RWPE1 (cell line): ENCODE results near the gene KIN.
A peak's percentile ranks its signal among the peaks of the same experiment; 100 is the strongest.

ENCODE experiments used
- CTCF ChIA-PET: fragments of 350-600 bp; sonication (Branson Sonifier 250); formaldehyde crosslinking; extraction: SDS; loops from one replicate; lab custom pipeline; 2021; lab: Yijun Ruan, JAX
- POLR2A ChIA-PET: fragments of 400-600 bp; formaldehyde crosslinking; extraction: SDS; loops from one replicate; lab custom pipeline; 2020; ENCODE audit warnings: antibody characterized with exemption; ENCODE audit not compliant: low non-redundant PET; lab: Yijun Ruan, JAX
- DNase-seq: peaks from one replicate; pipeline ENCODE4 v3.0.0; 2012; ENCODE audit warnings: low spot score
- H3K27ac ChIP-seq: fragments of 450-650 bp; 2 replicates; pipeline ENCODE4 v1.5.1; 2017
- TF ChIP-seq, protein P1 (sequence below): fragments of 450-650 bp; conservative IDR thresholded peaks from 2 replicates; pipeline ENCODE4 v1.5.1; 2017; ENCODE audit warnings: low read depth, mild to moderate bottlenecking

The KIN gene

DNA sequence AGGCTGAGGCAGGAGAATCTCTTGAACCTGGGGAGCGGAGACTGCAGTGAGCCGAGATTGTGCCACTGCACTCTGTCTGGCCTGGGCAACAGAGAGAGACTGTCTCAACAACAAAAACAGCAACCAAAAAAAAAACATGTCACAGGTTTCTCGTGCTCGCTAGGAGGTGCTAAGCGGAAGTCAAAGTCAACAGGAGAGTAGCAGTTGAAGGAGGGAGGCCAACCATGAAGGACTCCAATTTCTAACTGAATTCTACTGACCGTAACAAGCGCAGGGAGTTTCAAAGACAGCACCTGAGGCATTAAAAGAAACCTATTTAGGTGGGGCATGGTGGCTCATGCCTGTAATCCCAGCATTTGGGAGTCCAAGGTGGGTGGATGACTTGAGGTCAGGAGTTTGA is 19.4 kb downstream of the KIN start:
- CTCF ChIA-PET: no interaction called here
- H3K27ac ChIP-seq: no peak overlapping the region
- no peak for DNase-seq
- POLR2A ChIA-PET: no interaction called here
- TF ChIP-seq, protein P1, sequence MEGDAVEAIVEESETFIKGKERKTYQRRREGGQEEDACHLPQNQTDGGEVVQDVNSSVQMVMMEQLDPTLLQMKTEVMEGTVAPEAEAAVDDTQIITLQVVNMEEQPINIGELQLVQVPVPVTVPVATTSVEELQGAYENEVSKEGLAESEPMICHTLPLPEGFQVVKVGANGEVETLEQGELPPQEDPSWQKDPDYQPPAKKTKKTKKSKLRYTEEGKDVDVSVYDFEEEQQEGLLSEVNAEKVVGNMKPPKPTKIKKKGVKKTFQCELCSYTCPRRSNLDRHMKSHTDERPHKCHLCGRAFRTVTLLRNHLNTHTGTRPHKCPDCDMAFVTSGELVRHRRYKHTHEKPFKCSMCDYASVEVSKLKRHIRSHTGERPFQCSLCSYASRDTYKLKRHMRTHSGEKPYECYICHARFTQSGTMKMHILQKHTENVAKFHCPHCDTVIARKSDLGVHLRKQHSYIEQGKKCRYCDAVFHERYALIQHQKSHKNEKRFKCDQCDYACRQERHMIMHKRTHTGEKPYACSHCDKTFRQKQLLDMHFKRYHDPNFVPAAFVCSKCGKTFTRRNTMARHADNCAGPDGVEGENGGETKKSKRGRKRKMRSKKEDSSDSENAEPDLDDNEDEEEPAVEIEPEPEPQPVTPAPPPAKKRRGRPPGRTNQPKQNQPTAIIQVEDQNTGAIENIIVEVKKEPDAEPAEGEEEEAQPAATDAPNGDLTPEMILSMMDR: no peak

DNA sequence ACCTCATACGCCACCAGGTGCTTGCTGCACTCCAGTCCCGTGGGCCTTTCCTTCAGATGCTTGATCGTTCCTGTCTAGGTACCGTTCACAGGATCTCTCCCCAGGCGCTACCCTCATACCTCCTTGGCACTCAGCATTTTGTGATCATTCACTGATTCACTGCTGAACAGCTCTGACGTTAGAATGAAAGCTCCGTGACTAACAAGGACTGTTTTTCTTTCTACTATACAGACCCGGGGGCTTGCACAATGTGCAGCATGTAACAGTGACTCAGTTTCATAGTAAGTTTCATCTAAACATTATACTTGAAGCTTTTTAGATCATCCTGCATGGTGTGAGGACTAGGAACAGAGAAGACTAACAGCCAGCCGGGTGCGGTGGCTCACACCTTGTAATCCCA is 20.6 kb downstream of the KIN start:
- DNase-seq: peak; percentile 22
- ChIA-PET POLR2A (no interaction called here), CTCF (no interaction called here)
- TF ChIP-seq, protein P1: no peak
- no peak overlapping the region for H3K27ac ChIP-seq

DNA sequence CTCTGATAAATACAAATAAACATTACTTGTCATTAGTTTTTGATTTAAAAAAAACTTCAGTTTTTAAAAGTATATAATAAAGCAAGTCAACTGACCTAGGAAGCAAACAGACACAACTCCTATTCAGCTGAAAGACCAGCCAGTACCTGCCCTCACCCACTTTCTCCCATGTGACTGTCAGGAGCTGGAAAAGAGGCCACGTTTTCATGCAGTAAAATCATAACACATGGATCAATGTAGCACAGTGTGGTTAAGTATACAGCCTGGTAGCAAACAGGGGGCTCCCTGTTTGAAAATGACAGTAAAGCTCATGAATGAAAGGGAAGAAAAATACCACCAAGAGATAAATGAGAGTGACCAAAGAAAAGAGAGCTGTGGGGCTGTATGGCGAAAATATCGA is 21.6 kb downstream of the KIN start:
- H3K27ac ChIP-seq: no peak overlapping the region
- ChIA-PET POLR2A (no interaction called here), CTCF (interaction anchor here (0.5 to 0.7 kb wide), 3 partner anchors 106 to 308 kb away, joined by 3 to 9 read pairs (median 6); no protein-coding TSS in a partner anchor)
- TF ChIP-seq, protein P1: no peak
- DNase-seq: no peak

DNA sequence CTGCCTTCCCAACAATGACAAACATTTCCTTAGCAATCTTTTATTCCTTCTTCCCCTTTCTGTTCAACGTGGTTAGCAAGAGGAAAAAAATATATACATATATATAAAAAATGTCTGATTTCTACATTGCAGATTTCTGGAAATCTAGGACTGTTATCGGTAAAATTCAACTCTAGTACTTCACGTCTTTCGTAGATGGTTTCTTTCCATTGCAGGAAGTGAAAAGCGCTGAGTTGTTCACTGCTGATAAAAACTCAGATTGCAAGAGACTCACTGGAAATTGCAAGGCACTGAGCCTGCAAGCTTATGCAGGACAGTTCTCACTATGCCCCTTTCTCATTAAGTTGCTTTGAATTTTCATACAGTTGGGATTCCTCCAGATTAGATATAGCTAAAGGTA is 23.9 kb downstream of the KIN start:
- CTCF ChIA-PET: no interaction called here
- POLR2A ChIA-PET: no interaction called here
- no peak for DNase-seq
- TF ChIP-seq, protein P1: no peak
- H3K27ac ChIP-seq: no peak overlapping the region

DNA sequence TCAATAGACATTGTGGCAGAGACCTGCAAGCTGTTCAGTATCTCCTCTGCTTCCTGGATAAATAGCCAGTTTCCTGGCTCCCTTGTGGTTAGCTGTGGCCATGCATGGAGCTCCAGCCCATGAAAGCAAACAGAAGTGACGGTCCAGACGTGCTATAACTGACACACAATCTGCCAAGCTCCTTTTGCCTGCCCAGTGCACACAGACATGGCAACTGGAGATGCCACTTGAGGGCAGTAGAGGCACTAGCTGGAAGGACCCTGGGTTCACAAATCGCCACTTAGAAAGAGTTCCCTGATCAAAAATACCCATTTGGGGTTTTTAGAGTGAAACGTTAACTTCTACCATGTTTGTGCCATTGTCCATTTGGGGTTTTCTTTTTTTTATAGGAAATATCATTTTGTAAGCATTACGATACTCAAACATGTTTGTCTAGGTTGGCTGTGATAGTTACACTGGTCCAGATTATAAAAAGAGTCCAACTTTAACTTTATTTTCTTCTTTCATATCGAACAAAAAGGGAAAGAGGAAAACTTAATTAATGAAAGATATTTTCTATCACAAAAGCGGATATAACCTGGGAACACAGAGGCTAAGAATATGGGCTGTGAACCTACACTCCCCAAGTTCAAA is 31.3 kb downstream of the KIN start:
- TF ChIP-seq, protein P1: 0 out of 2 replicates have a peak, but pooled peaks have one; percentile 24
- CTCF ChIA-PET: interaction anchor here (0.5 to 0.8 kb wide), 4 partner anchors 36 to 1253 kb away, joined by 3 to 4 read pairs (median 3); no protein-coding TSS in a partner anchor
- no peak overlapping the region for H3K27ac ChIP-seq
- no peak for DNase-seq
- POLR2A ChIA-PET: no interaction called here

DNA sequence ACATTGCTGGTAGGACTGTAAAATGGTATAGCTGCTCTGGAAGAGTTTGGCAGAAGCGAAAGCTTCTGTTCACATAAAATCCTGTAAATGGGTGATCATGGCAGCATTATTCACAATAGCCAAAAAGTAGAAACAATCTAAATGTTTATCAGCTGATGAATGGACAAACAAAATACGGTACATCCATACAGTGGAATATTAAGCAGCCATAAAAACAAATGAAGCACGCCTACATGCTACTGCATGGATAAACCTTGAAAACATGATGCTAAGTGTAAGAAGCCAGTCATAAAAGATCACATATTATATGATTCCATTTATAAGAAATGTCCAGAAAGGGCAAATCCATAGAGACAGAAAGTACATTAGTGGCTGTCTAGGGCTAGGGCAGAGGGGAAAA is 32.7 kb downstream of the KIN start:
- ChIA-PET CTCF (no interaction called here), POLR2A (no interaction called here)
- no peak for DNase-seq
- H3K27ac ChIP-seq: no peak overlapping the region
- TF ChIP-seq, protein P1: no peak
